Activated CD8-positive, alpha-beta memory T cell treated with anti-CD3 and anti-CD28 coated beads for 1 hour (primary cell): ENCODE data around the gene SIRT7.
A peak's percentile ranks its signal among the peaks of the same experiment; 100 is the strongest.

ENCODE experiments used
- DNase-seq, 2 donors: peaks; one replicate each; pipeline ENCODE4 v3.0.0-alpha.2; 2020; ENCODE audit warnings: low read depth in 1 of 2; ENCODE audit errors: extremely low read depth in 1 of 2

The SIRT7 gene

DNA sequence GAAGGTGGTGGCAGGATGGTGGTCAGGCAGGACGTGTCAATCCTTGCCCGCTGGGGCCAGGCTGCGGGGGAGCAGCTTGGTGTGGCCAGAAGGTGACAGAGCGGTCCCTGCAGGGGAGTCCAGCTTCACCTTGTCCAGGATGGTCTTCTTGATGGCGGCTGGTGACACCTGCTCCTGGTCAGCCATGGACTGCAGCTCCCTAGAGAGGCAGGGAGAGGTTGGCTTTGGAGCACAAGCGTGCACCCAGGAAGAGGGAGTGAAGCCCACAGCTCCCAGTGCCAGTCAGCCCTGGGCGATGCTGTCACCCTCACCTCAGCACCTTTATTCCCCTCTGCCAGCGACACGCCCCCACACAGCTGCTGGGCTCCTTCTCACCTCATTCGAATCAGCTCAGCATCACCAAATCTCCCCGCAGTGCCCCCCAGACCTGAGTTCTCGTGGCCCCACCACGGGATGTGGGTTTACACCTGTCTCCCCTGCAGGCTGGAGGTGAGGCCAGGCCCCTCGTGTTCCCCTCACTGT is 15.3 kb upstream of the SIRT7 start:
- DNase-seq = no peak

DNA sequence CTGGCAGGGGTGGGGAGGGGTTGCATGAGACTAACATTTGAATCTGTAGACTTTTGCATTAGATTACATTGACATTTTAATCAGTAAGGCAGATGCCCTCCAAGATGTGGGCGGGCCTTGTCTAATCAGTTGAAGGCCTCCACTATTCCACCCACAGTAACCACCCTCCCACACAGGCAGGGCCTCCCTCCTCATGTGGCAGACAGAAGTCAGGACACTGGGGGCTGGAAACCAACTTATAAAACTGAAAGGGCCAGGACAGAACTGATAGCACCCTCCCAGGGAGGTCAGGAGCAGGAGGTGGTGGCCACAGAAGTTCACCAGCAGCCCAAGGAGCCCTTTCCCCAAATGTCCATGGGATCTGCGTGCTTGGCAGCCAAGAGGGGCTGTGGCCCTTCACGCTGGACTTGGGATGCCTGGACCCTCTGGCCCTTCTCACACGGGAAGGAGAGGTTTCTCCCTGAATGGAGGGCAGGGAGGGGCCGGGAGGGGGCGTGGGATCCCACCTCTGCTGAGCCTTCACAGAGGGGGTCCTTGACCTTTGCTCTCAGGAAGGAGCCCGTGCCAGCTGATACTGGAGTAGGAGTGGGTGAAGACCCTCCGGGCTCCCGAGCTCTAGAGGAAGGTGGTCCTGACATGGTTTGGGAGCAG is 14.5 kb upstream of the SIRT7 start:
- DNase-seq = no peak

GRCh38 chr17:81931557-81932332 is 13.8 kb upstream of the SIRT7 start:
- DNase-seq = no peak

DNA sequence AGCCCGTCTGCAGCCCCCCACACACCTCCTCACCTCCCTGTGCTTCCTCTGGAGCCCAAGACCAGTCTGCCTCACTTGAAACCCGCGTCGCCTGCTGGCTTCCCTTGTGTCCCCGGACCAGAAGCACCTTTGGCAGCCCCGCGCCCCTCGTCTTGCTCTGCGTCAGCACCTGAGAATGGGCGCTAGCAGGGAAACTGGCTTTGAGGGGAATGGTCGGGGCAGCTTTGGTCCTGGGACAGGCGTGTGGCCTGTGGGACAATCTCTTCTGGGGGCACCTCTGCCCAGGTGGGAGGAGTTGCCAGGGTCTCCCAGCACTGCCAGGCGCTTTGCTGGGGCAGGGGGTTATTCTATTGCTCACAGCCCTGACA is 13.2 kb upstream of the SIRT7 start:
- no peak for DNase-seq

DNA sequence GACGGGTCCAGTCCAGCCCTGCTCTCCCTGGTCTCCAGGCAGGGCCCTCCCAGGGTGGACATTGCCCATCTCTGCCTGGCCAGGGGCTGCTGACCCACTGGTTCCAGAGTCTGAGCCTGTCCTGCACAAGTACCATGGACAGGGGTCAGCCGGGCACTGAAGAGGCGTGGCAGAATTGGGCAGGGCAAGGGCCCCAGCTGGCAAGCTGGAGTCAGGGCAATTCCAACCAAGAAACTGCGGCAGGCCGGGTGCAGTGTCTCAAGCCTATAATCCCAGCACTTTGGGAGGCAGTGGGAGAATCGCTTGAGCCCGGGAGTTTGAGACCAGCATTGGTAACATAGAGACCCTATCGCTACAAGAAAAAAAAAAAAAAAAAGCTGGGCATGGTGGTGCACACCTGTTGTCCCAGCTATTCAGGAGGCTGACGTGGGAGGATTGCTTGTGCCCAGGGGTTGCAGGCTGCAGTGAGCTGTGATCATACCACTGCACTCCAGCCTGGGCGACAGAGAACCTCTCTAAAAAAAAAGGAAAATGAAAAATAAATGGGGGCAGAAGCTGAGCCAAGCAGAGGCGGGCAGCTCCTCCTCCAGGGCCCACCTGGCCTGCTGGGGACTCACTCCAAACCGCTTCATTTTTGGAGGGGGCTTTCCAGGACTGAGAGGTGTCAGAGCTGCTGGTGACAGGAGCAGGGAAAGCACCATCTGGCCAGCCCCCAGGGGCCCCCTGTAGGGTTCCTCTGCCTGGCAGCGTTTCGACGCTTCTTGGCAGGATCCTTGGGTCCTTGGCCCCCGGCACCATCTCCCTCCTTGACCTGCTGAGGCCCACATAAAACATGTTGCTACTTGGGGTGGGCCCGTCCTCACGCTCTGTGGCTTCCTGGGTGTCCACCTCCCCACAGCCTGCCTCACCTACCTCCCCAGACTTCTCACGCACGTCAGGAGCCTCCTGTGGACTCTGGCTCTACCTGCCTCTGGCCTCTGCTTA is 12.5 kb upstream of the SIRT7 start:
- DNase-seq = no peak

GRCh38 chr17:81929253-81930141 is 11.5 kb upstream of the SIRT7 start:
- no peak for DNase-seq

- no peak for DNase-seq
These were observed 10.7 kb upstream of the SIRT7 start for GRCh38 chr17:81928544-81929252.

- peak; percentile 69 to 85 for DNase-seq
These were observed 9.9 kb upstream of the SIRT7 start, which contains the start of gene MAFG for GRCh38 chr17:81927653-81928543. Gene MAFG (minus strand): TSS chr17:81927735. CDS start chr17:81923185, 4,550 bp downstream.

GRCh38 chr17:81927152-81927652 is 9.2 kb upstream of the SIRT7 start:
- DNase-seq = no peak

GRCh38 chr17:81926451-81927151 is 8.6 kb upstream of the SIRT7 start:
- DNase-seq = peak in 1 of 2 donors; percentile 30

DNA sequence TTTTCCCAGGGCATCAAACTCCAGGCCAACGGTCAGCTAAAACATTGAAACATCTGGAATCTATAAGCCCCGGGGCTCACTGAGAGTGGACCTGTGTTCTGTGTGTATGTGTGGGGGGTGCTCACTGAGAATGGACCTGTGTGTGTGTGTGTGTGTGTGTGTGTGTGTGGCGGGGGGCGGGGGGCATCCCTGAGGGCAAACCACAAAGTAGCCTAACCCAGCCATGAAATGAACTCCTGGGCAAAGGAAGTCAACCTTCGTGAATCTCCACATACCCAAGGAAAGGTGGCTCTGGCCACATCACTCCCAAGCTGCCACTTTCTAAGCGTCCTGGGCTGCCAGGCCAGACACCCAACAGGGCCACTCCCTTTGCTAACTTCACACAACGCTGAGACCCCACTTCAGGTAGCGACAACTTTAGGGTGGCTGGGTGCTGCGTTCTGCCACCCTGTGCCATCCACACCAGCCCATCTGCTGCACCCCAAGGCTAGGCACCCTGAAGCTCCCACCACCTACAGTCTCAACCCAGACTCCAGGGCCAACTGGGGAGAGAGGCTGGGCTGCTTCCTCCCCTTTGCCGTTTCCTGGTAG is 8.0 kb upstream of the SIRT7 start:
- DNase-seq = no peak

GRCh38 chr17:81924557-81925532 is 6.9 kb upstream of the SIRT7 start:
- no peak for DNase-seq

- no peak for DNase-seq
These were observed 5.6 kb upstream of the SIRT7 start for GRCh38 chr17:81923302-81924260.

DNA sequence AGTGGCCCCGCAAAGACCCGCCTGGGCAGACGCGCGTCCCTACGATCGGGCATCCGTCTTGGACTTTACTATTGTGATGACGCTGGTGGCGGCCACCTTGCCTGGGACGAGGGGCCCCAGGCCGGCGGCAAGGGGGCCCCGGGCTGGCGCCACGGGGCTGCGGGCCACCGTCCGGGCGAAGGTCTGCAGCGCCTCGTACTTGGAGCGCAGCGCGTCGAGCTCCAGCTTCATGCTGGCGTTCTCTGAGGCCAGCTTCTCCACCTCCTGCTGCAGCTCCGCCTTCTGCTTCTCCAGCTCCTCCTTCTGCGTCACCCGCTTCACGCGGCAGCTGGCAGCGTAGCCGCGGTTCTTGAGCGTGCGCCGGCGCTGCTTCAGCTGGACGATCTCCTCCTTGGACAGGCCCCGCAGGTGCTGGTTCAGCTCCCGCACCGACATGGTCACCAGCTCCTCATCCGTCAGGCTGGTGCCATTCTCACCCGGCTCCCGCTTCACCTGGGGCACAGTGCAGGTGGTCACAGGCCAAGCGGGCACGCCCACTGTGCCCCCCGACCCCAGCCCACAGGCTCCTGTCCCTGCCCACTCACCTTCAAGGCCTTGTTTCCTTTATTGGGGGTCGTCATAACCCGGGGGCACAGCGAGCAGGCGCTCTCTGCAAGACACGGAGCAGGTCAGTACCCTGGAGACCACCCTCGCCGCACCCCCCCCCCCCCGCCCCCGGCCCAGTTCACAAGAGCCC is 4.8 kb upstream of the SIRT7 start:
- DNase-seq = no peak
